HG02623 (cell line): ENCODE data around the gene ANKRD49.
"Not testable (repeated sequence)": the region's sequence is repeated elsewhere in the genome, so short reads cannot be mapped to it uniquely, and the experiment has no call there.

Source experiments
- ATAC-seq: cut with Tn5 transposase; IDR thresholded peaks from one replicate; pipeline ENCODE4 v1.9.1; 2021; ENCODE audit warnings: moderate library complexity; ENCODE audit not compliant: unreplicated experiment

Gene ANKRD49

DNA sequence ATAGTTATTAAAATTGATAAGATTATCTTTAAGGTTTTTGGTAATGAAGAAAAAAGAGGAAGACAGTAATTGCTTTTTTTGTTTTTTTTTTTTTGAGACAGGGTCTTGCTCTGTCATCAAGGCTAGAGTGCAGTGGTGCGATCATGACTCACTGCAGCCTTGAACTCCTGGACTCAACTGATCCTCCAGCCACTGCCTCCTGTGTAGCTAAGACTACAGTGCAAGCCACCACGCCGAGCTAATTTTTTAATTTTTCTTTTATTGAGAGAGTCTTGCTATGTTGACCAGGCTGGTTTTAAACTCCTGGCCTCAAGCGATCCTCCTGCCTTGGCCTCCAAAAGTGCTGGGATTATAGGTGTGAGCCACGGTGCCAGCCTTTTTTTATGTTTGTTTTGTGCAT is 12.7 kb downstream of the ANKRD49 start:
- ATAC-seq = not testable (repeated sequence)

GRCh38 chr11:94507485-94507884 is 13.7 kb downstream of the ANKRD49 start:
- ATAC-seq = no peak

DNA sequence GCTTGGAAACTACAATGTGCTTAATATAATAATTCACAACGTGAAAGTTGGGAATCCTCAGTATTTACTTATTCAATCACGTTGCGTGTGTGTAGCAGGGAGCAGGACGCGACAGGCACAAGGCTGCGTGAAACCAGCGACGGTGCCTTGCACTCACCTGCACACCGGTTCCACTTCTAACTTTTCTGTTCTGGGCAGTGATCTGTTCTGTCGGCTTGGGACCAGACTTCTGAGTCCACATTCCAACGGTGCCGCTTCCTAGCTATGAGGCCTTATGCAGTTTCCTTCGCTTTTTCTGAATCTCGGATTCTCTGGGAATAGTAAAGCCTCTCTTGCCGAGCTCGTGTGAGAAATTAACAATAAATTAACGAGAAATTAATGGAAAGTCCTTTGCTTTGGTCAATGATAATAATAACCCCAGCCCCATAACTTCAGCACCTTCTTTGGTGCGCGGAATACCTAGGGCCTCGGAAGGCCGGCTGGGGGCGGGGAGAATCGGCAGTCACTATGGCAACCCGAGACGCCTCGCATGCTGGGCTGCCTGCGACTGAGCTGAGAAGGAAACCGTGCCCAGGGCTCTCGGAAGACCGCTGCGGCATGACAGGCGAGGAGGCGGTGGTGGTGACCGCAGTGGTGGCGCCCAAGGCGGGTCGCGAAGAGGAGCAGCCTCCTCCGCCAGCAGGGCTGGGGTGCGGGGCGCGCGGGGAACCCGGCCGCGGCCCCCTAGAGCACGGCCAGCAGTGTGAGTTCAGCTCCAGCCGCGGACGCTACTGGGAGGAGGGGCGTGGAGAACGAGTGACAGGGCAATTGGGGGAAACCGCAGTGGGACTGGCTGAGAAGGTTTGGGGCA is 18.4 kb downstream of the ANKRD49 start, which contains the start of gene C11orf97:
C11orf97 (plus strand) TSS at position 530 of the 850 bp plus-strand sequence; CDS start at position 598, 68 bp downstream.
- peak; percentile 84 for ATAC-seq

DNA sequence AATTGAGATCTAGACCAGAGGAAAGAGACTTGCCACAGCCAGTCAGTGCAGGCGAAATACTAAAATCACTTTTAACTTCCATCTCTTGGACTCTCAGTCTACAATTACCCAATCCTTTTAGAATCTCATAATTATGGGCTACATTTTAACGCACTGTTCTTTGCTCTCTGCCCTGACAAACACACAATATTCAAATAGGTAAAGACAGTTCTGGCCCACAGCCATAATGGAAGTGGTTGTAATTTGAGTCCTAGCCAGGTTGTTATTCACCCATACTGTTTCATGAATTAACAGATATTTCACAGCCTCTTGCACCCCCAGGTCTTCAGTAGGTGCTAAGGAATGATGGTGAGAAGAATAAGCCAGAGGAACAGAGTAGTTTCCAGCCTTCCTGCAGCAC is 19.3 kb downstream of the ANKRD49 start:
- ATAC-seq = no peak

DNA sequence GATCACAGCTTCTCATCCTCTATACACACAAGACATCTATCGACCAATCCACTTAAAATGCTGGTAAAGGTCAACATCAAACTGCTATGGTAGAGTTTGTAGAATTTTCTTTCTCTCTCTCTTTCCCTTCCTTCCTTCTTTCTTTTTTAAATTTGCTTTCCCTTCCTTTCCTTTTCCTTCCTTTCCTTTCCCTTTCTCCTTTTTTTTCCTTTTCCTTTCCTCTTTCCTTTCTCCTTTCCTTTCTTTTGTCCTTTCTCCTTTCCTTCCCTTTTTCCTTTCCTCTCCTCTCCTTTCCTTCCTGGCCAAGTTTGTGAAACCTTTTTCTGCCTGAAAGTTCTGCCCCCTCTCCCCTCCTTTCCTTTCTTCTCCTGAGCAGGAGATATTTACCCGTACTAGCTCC is 21.6 kb downstream of the ANKRD49 start:
- no peak for ATAC-seq

DNA sequence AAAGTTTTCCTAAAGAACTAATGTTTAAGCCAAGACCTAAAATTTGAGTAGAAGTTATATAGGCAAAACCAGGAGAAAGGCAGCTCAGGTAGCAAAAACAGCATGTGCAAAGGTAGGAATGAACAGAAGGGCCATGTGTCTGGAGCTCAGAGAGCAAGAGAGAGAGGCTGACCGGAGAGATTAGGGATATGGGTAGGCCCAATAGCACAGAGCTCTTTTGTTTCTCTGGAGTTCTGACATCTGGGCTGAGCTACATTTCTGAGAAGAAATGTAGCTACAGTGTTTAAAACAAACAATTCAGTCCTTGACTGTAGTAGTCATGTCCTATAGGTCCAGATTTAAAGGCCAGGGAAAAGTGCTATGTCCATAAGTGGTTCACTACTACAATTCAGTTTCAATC is 22.9 kb downstream of the ANKRD49 start:
- no peak for ATAC-seq

DNA sequence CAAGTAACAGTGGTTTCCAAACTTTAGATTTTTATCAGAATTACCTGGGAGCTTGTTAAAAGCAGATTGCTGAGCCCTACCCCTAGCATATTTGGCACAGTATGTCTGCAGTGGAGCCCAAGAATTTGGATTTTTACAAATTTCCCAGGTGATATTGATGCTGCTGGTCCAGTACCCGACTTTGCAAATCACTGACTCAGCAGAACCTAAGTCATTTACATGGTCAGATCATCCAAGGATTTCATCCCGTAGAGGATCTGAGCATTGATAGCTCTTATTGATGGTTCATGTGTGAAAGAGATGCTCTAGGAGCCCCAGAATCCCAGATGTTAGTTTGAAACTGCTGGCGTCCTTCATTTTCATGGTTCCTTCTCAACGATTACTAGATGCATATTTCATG is 24.5 kb downstream of the ANKRD49 start:
- no peak for ATAC-seq

GRCh38 chr11:94519478-94520084 is 25.8 kb downstream of the ANKRD49 start:
- ATAC-seq = no peak

- no peak for ATAC-seq
These were observed 27.9 kb downstream of the ANKRD49 start for GRCh38 chr11:94521684-94522083.

- no peak for ATAC-seq
These were observed 30.6 kb downstream of the ANKRD49 start for GRCh38 chr11:94524341-94524740.

DNA sequence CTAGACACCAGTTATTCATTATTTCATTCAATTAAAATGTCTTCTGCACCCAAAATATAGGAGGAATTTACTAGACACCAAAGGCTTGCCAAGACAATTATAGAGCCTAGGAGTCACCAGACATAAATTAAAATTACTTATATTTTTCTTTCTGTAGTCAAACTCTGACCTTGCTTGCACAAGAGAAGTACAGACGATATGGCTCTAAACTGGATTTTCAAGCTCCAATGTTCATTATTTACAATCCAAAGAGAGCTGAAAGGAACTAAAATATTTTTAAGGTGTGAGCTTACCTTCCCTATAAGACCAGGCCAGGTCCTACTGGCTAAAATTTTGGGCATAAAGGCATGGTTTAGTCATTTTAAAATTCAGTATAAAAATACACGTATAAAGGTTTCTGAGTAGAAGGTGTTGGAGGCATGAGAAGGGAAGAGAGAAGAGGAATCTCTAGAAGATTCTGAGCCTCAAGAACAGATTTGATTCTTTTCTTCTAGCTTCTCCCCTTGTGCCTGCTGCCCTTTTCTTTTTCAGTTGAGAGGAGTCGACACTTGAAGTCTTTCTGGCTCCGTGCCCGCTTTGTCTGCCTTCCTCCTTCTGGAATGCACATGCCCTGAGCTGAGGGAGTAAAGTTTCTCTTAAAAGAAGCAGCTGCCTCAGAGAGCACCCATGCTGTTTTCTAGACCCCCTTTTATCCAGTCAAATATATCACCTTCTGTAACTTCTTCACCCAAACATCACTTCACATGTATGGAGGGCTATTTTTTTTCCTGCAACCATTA is 32.0 kb downstream of the ANKRD49 start:
- no peak for ATAC-seq

- ATAC-seq = no peak
These were observed 33.1 kb downstream of the ANKRD49 start for GRCh38 chr11:94526645-94527438.

DNA sequence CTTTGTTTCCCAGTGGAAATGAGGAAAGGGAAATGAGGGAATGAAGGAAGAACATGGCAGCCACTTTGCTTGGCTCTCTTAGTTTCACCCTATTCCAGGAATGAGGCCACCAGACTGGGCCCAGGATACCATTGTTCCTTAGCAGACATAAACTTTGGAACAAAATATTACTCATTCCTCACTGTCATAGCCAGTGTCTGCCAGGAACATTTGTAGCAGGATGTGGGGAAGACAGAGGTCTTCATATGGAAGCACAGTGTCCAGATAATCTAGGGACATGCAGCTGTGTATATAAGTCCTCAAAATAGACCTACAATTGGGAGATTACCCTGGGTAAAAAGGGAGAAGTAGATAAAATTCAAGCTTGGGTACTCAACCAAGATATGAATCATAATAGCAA is 34.8 kb downstream of the ANKRD49 start:
- no peak for ATAC-seq

DNA sequence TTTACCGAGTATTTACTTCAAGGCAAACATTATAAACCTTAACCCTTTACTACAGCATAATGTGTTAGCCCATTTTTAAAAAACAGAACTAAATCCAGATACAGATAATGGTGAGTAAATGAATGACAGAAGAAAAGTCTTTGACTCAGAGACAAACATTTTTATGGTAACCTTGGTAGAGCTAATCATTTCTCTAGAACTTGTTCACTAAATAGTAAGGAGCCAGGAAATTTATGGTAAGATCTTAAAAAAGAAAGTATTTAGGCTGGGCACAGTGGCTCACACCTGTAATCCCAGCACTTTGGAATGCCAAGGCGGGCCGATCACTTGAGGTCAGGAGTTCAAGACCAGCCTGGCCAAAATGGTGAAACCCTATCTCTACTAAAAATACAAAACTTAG is 38.4 kb downstream of the ANKRD49 start:
- ATAC-seq = no peak

DNA sequence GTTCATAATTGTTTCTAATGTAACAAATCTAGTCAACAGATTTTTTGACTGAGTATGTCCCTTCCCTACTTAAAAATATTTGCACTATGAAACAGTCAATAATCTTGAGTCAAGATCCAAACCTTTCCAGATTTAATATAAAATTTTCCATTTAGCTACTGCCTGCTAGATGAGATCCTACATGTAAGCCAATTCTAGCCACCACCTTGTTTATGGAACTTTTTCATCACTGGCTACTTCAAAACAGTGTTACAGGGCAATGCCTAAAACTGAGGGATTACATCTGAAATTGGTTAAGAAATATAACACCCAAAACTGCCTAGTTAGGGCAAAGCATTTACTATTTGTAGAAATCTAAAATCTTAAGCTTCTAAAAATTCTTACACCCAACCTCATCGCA is 39.4 kb downstream of the ANKRD49 start:
- no peak for ATAC-seq

GRCh38 chr11:94533696-94534630 is 40.2 kb downstream of the ANKRD49 start:
- ATAC-seq = no peak

- ATAC-seq = no peak
These were observed 42.6 kb downstream of the ANKRD49 start for GRCh38 chr11:94536386-94536785.

DNA sequence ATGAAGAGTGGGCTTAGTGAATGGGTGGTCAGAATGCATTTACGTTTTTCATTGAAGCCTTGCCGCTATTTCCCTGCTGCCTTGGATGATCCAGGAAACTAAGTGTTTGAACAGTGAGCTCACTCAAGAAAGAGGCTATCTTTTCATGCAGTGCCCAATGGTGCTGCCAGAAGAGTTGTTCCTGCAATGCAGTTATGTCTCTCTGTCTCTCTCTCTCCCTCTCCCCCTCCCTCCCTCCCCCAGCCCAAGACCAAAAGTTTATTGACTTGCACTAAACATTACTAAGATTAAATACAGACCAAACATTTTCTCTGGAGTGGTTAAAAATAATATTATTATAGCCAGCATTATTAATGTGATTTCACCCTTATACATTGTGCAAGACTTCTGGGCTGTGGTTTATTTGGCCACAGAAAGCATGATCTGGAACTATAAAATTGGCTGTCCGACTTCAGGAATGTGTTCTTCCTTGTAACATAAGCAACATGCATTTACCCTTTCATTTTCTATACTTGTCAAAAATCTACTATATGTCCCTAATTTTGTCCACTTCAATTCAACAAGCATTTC is 43.3 kb downstream of the ANKRD49 start:
- no peak for ATAC-seq

DNA sequence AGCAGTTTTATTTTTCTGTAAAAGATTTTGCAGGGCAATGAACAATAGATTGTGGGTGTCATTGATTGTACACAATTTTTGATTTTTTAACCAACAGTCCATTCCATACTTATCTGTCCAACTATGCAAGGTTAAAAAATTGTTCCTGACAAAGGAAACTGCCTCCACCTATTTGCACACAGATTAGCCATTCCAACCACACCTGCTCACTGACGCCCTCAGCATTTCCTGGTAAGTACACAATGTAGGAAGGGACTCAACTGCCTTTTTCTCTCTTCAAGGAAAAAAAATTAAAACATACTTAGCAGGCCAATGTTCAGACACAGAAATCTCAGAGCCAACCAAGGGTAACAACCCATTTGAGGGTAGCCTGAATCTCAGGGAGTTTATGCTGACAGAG is 45.6 kb downstream of the ANKRD49 start:
- ATAC-seq = no peak
